ENCODE data around the gene MAP1LC3B2.

MAP1LC3B2 gene
- 0.12 to 0.95 (median 0.54) reads per million in 17 experiments for total RNA-seq

GRCh38 chr12:116559162-116559935 lies at the start of gene MAP1LC3B2:
TSS of gene MAP1LC3B2 (plus strand) at chr12:116559381. CDS start at chr12:116575943, 16,562 bp downstream.
- peak; percentile 86 to 97 (median 92) for DNase-seq

- no peak for DNase-seq
These were observed 45.2 kb upstream of the MAP1LC3B2 start for GRCh38 chr12:116513944-116514343.

- peak; percentile 68 to 86 (median 78) for DNase-seq
These were observed 43.5 kb upstream of the MAP1LC3B2 start for GRCh38 chr12:116515684-116516083.

- no peak for DNase-seq
These were observed 42.5 kb upstream of the MAP1LC3B2 start for GRCh38 chr12:116516657-116517056.

GRCh38 chr12:116517431-116518045 lies 41.6 kb upstream of the MAP1LC3B2 start:
- no peak for DNase-seq

- DNase-seq: no peak
These were observed 38.9 kb upstream of the MAP1LC3B2 start for GRCh38 chr12:116520225-116520760.

- peak in 3 of 4 experiments; percentile 25 to 49 (median 40) for DNase-seq
These were observed 38.2 kb upstream of the MAP1LC3B2 start for GRCh38 chr12:116520801-116521471.

GRCh38 chr12:116524311-116524710 lies 34.9 kb upstream of the MAP1LC3B2 start:
- no peak for DNase-seq

- DNase-seq: no peak
These were observed 34.2 kb upstream of the MAP1LC3B2 start for GRCh38 chr12:116524964-116525379.

GRCh38 chr12:116525418-116526001 lies 33.7 kb upstream of the MAP1LC3B2 start:
- no peak for DNase-seq

GRCh38 chr12:116528065-116528464 lies 31.1 kb upstream of the MAP1LC3B2 start:
- DNase-seq: no peak

- DNase-seq: no peak
These were observed 30.7 kb upstream of the MAP1LC3B2 start for GRCh38 chr12:116528498-116528897.

- DNase-seq: no peak
These were observed 30.1 kb upstream of the MAP1LC3B2 start for GRCh38 chr12:116529048-116529447.

- DNase-seq: no peak
These were observed 29.5 kb upstream of the MAP1LC3B2 start for GRCh38 chr12:116529686-116530085.

GRCh38 chr12:116532428-116532827 lies 26.8 kb upstream of the MAP1LC3B2 start:
- DNase-seq: no peak

GRCh38 chr12:116532986-116533342 lies 26.2 kb upstream of the MAP1LC3B2 start:
- DNase-seq: no peak

- peak; percentile 50 to 81 (median 68) for DNase-seq
These were observed 25.6 kb upstream of the MAP1LC3B2 start for GRCh38 chr12:116533343-116534251.

GRCh38 chr12:116534311-116535121 lies 24.7 kb upstream of the MAP1LC3B2 start:
- DNase-seq: no peak

GRCh38 chr12:116535241-116535640 lies 23.9 kb upstream of the MAP1LC3B2 start:
- no peak for DNase-seq

- peak; percentile 37 to 73 (median 63) for DNase-seq
These were observed 21.9 kb upstream of the MAP1LC3B2 start for GRCh38 chr12:116537101-116537904.
